CD4-positive, alpha-beta T cell (primary cell): Measurements from ENCODE around the gene JAK3. TPM values are rescaled to one million over a fixed set of nuclear protein-coding genes. Genes with fewer than 3 reads are reported as not detected.
"Not testable (repeated sequence)": the region's sequence is repeated elsewhere in the genome, so short reads cannot be mapped to it uniquely, and the experiment has no call there.

ENCODE experiments used
- ATAC-seq: fragments of 200-7000 bp; cut with Tn5 transposase; one replicate; pipeline ENCODE4 v1.10.0; 2022; ENCODE audit warnings: mild to moderate bottlenecking; ENCODE audit not compliant: poor library complexity
- CTCF ChIA-PET: fragments of 350-600 bp; sonication (Branson Sonifier 250); formaldehyde crosslinking; loops from one replicate; lab custom pipeline; 2021; ENCODE audit warnings: antibody characterized with exemption, inconsistent platforms; lab: Charles Lee
- POLR2A ChIA-PET: fragments of 350-600 bp; sonication (Branson Sonifier 250); formaldehyde crosslinking; loops from one replicate; lab custom pipeline; 2021; ENCODE audit warnings: antibody characterized with exemption, inconsistent platforms; lab: Charles Lee
- DNase-seq, 14 experiments: peaks; one replicate each; pipeline ENCODE4 v3.0.0-alpha.2; 2013 to 2020; ENCODE audit warnings: mixed read lengths in 2 of 14
- H3K27ac ChIP-seq, 2 donors: one replicate each; pipeline versions ENCODE4 v1.5.1 to v1.7.0; 2013; ENCODE audit warnings: low read length in 2 of 2, low read depth in 1 of 2, mild to moderate bottlenecking in 1 of 2
- H3K27me3 ChIP-seq, 2 experiments: 1 replicate in 1 of 2; 2 replicates in 1 of 2; pipeline versions ENCODE4 v1.6.1 to v1.7.0; 2013; ENCODE audit warnings: low read length in 2 of 2, control low read depth in 1 of 2, mild to moderate bottlenecking in 1 of 2, moderate library complexity in 1 of 2; ENCODE audit not compliant: insufficient read depth in 2 of 2, control insufficient read depth in 1 of 2
- H3K36me3 ChIP-seq: one replicate; pipeline ENCODE4 v1.6.1; 2013; ENCODE audit warnings: low read length, control low read depth; ENCODE audit not compliant: insufficient read depth
- H3K4me1 ChIP-seq: one replicate; pipeline ENCODE4 v1.6.1; 2013; ENCODE audit warnings: low read length, control low read depth; ENCODE audit not compliant: insufficient read depth
- H3K4me3 ChIP-seq: one replicate; pipeline ENCODE4 v1.5.1; 2013; ENCODE audit warnings: mild to moderate bottlenecking, low read length, moderate library complexity
- H3K9me3 ChIP-seq, 2 experiments: 1 replicate in 1 of 2; 2 replicates in 1 of 2; pipeline versions ENCODE4 v1.6.1 to v1.7.0; 2013; ENCODE audit warnings: low read length in 2 of 2, mild to moderate bottlenecking in 2 of 2, control low read depth in 1 of 2, moderate library complexity in 1 of 2; ENCODE audit not compliant: control insufficient read depth in 1 of 2, insufficient read depth in 1 of 2
- H3K27ac Mint-ChIP-seq: one replicate; pipeline ENCODE4 v1.8.0; 2020; ENCODE audit warnings: mixed read lengths
- H3K27me3 Mint-ChIP-seq: one replicate; pipeline ENCODE4 v1.8.0; 2021; ENCODE audit warnings: mixed read lengths
- H3K36me3 Mint-ChIP-seq: one replicate; pipeline ENCODE4 v1.8.0; 2021; ENCODE audit warnings: low read depth, mixed read lengths
- H3K4me1 Mint-ChIP-seq: one replicate; pipeline ENCODE4 v1.8.0; 2021; ENCODE audit warnings: low read depth, mixed read lengths
- H3K4me3 Mint-ChIP-seq: one replicate; pipeline ENCODE4 v1.8.0; 2020; ENCODE audit warnings: mild to moderate bottlenecking, mixed read lengths
- H3K9me3 Mint-ChIP-seq: one replicate; pipeline ENCODE4 v1.8.0; 2020; ENCODE audit warnings: mixed read lengths
- CTCF ChIP-seq: fragments of 200-600 bp; IDR thresholded peaks from one replicate; pipeline ENCODE4 v1.8.0; 2022; ENCODE audit warnings: antibody characterized with exemption, mild to moderate bottlenecking
- intact Hi-C, 2 experiments: fragments of 100-400 bp; cut with DNase I in 1 of 2; cut with micrococcal nuclease in 1 of 2; formaldehyde crosslinking; loops; one replicate each; pipeline versions ENCODE4 v1.15.1 to v1.9.0; 2023 to 2025; cut with DNase I, micrococcal nuclease
- total RNA-seq, 174 experiments: library from RNA in 2 of 174; stranded (reverse) in 2 of 174; gene quantifications; one replicate each; pipeline ENCODE4 v1.2.3 and lab custom pipeline; 2021 to 2026

Gene JAK3
- total RNA-seq, 2 experiments from 2014 or later: 120 to 121 TPM

- ATAC-seq (no peak), DNase-seq (no peak)
- Mint-ChIP-seq H3K36me3 (peaks cover 9% of the 10 kb centered on the region), H3K4me1 (no peaks in the 10 kb centered on the region), H3K27ac (no peak overlapping the region), H3K27me3 (no peaks in the 10 kb centered on the region), H3K9me3 (no peaks in the 10 kb centered on the region), H3K4me3 (no peak overlapping the region)
- H3K27me3 ChIP-seq: no peaks in the 10 kb centered on the region
- H3K4me3 ChIP-seq: no peak overlapping the region
- H3K9me3 ChIP-seq: no peaks in the 10 kb centered on the region
- CTCF ChIA-PET: no interaction called here
- intact Hi-C loops: loop anchor here in 1 of 2 experiments (10.0 kb wide), 1 partner anchor 347 kb away; no protein-coding TSS in a partner anchor
- no peaks in the 10 kb centered on the region for H3K4me1 ChIP-seq
- TF ChIP-seq CTCF: no peak
- no peaks in the 10 kb centered on the region for H3K36me3 ChIP-seq
- POLR2A ChIA-PET: no interaction called here
- no peak overlapping the region for H3K27ac ChIP-seq
Measured at GRCh38 chr19:17888260-17888659, 40.5 kb upstream of the JAK3 start.

GRCh38 chr19:17887221-17887620 is 39.4 kb upstream of the JAK3 start:
- H3K36me3 Mint-ChIP-seq, H3K9me3 ChIP-seq, H3K27me3 Mint-ChIP-seq, H3K27ac ChIP-seq, H3K4me3 Mint-ChIP-seq, POLR2A ChIA-PET, ATAC-seq, H3K9me3 Mint-ChIP-seq, H3K4me1 Mint-ChIP-seq, DNase-seq, H3K27ac Mint-ChIP-seq, H3K36me3 ChIP-seq, H3K27me3 ChIP-seq, H3K4me1 ChIP-seq, H3K4me3 ChIP-seq: not testable (repeated sequence)
- intact Hi-C loops: loop anchor here in 1 of 2 experiments (10.0 kb wide), 1 partner anchor 348 kb away; no protein-coding TSS in a partner anchor
- CTCF ChIA-PET: interaction anchor here (0.6 to 1.0 kb wide), 3 partner anchors 27 to 1573 kb away, joined by 3 read pairs; partner anchors contain the start of gene RPL18A

GRCh38 chr19:17886515-17886914 is 38.7 kb upstream of the JAK3 start:
- Histone ChIP-seq H3K4me3 (no peak overlapping the region), H3K4me1 (no peaks in the 10 kb centered on the region), H3K27ac (no peak overlapping the region), H3K27me3 (no peaks in the 10 kb centered on the region), H3K9me3 (no peaks in the 10 kb centered on the region), H3K36me3 (no peaks in the 10 kb centered on the region)
- intact Hi-C loops: loop anchor here in 1 of 2 experiments (10.0 kb wide), 1 partner anchor 348 kb away; no protein-coding TSS in a partner anchor
- no peaks in the 10 kb centered on the region for H3K27me3 Mint-ChIP-seq
- H3K9me3 Mint-ChIP-seq: no peaks in the 10 kb centered on the region
- ATAC-seq: no peak
- no peak for TF ChIP-seq CTCF
- peaks cover 9% of the 10 kb centered on the region for H3K36me3 Mint-ChIP-seq
- no peak overlapping the region for H3K4me3 Mint-ChIP-seq
- no peak overlapping the region for H3K27ac Mint-ChIP-seq
- POLR2A ChIA-PET: no interaction called here
- DNase-seq: no peak
- CTCF ChIA-PET: interaction anchor here (0.7 to 1.0 kb wide), 2 partner anchors 27 to 82 kb away, joined by 3 read pairs; partner anchors contain the start of gene RPL18A
- no peaks in the 10 kb centered on the region for H3K4me1 Mint-ChIP-seq
